GM18508 (cell line): ENCODE data around the gene UPK3BL1.
"Not testable (repeated sequence)": the region's sequence is repeated elsewhere in the genome, so short reads cannot be mapped to it uniquely, and the experiment has no call there.

Source experiments
- ATAC-seq: cut with Tn5 transposase; IDR thresholded peaks from one replicate; pipeline ENCODE4 v1.9.1; 2021; ENCODE audit warnings: moderate number of reproducible peaks; ENCODE audit not compliant: insufficient read depth, unreplicated experiment

The UPK3BL1 gene

DNA sequence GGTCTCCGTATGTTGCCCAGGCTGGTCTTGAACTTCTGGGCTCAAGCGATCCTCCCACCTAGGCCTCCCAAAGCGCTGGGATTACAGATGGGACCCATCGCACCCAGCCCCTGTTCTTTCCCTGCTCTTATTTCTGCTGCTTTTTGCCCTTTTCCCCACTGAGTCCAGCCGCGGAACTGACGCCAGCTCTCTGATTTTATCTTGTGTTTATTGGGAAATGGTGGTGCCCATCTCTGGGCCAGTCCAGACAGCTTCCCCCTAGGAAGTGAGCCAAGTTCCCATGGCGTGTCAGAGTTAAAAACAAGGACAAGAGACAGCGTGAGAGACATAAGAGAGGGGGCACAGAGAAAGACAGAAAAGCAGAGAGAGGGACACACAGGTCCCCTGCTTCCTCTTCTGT is 12.0 kb downstream of the UPK3BL1 start:
- not testable (repeated sequence) for ATAC-seq

DNA sequence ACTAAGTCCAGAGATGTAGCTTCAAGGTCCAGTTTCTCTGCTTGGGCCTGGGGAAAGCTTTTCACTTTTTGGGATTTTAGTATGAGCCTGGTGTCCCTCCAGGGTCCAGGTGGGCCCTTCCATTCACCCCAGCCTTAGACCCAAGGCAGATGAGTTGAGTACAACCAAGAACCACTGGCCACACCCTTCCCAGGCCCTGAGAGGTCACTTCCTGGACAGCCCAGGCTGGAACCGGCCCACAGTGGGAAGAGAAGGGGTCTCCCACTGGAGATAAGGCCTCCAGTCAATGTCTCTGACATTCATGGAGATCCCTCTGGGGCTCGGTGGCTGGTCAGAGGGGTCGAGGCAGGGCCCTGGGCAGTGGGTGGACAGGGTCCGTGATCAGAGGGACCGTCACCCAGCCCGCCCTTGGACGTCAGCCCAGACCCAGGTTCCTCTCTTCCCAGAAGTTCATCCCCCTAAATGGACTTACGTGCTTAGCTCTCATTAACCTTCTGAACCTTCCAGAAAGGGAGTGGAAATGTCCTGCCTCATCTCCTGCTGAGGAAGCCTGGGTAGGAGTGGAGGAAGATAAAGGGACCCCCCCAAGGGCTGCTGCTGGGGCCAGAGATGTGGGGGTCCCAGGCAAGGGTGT is 15.2 kb downstream of the UPK3BL1 start:
- not testable (repeated sequence) for ATAC-seq

DNA sequence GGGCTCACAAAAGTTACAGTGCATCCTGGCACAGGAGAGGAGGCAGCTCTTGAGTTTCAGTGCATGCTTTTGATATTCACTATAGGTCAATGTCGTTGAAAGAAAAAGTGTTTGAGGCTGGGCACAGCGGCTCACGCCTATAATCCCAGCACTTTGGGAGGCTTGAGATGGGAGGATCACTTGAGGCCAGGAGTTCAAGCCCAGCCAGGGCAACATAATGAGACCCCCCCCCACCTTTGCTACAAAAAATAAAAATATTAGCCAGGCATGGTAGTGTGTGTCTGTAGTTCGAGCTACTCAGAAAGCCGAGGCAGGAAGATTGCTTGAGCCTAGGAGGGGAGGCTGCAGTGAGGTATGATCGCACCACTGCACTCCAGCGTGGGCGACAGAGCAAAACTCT is 24.5 kb downstream of the UPK3BL1 start:
- ATAC-seq, result not testable (repeated sequence)

DNA sequence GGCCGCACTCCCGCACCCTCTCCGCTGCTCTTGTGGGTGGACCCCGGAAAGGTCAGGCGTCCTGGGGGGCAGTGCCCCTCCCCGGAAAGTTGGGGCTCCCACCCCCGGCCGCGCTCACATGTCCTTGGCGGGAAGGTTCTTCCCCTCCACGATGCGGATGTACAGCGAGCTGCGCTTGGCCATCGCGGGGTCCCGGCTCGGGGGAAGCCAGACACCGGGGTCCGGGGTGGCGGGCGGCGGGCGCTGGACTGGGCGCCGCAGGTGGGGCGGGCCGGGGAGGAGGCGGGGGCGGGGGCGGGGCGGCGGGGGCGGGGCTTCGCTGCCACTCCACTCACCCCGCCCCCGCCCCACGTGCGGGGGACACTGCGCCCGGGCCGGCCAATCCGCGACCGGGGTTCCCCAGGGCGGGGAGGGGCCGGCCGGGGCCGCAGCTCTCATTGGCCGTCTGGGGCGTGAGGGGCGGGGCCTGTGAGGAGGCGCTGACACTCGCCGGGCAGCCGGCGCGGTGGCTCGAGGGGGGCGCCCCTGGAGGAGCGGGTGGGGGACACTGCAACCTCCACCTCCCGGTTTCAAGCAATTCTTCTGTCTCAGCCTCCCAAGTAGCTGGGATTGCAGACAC is 26.0 kb downstream of the UPK3BL1 start, which contains the start of gene RASA4:
Gene RASA4 (minus strand): TSS at position 250 of the 619 bp plus-strand sequence. CDS start 67 bp downstream, at position 183.
- ATAC-seq, result not testable (repeated sequence)

DNA sequence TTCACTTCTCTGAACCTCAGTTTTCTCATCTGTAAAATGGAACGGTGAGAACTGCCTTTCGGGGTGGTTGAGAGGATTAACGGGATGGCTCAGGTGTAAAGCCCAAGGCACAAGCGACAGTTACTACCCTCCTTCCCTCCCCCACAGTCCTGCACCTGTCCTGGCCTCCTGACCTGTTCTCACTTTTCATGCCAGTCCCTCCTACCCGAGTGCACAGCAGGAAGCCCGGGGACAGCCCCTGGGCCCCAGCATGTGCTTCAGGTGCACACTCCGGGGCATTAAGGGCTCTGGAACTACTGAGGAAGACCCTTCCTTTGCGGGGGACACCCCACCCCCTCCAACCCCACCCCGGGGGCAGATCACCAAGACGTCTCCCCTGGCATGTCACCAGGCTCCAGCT is 26.7 kb downstream of the UPK3BL1 start:
- not testable (repeated sequence) for ATAC-seq

DNA sequence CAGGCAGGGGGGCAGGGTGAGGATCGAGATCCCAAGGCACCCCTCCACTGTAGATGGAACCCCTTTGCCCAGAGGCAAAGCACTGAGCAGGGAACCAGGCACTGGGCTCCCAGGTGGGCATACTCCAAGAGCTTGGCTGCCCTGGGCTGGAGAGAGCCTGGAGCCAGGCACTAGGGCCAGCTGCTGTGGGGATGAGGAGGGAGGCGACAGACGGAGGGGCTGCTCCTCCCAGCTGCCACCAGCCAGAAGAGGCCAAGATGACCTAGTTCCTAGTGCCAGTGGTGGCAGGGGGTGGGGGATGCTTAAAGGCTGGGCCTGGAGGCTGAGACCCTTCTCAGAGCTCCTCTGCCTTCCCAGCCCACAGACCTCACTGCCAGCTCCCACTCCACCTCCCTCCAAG is 27.7 kb downstream of the UPK3BL1 start:
- ATAC-seq, result not testable (repeated sequence)

DNA sequence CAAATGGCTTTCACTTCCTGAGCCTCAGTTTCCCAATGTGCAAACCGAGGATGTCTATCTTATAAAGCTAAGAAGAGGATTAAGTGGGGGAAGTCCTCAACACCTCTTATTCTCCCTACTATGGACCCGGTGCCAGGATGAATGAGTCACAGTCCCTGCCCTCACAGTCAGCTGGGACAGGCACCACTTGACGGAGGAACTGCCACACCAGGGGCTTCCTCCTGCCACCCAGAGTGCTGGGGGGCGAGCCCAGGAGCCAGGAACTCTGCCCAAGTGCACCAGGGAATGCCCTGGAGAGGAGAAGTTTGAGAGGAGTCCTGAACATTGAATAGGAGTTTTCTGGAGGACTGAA is 28.3 kb downstream of the UPK3BL1 start:
- peak; percentile 12 for ATAC-seq

DNA sequence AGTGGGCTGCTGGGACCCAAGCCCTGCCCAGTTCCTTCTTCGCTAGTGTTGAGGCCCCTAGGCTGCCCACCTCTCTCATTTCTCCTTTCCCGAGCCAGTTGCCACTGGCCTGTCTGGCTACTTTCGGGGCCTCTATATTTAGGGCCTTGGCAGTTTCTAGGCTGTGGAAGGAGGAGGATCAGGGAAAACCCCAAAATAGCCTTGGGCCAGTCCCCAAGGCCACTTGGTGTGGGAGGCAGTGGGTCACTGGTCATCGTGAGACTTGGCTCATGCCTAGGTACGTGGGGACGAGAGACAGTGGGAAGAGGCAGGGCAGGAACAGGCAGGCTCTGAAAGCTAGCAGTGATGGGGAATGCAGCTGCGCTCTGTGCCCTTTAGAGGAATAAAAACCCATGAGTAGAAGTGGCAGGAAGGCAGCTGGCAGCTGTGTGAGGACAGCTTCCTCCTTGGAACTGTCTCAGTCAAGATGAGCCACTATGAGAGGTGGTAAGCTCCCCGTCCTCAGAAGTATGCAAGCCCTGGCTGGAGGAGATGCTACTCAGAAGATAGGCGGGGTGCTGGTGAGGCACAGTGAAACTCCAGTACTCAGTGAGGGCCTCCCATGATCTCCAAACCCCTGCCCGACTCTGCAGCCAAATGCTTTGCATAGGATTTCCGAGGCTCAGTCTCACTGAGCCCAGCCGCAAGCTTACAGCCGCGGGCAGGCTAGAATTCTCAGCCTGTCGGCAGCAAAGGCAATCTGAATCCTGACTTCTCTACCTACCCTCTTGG is 28.8 kb downstream of the UPK3BL1 start:
- peak; percentile 48 for ATAC-seq

DNA sequence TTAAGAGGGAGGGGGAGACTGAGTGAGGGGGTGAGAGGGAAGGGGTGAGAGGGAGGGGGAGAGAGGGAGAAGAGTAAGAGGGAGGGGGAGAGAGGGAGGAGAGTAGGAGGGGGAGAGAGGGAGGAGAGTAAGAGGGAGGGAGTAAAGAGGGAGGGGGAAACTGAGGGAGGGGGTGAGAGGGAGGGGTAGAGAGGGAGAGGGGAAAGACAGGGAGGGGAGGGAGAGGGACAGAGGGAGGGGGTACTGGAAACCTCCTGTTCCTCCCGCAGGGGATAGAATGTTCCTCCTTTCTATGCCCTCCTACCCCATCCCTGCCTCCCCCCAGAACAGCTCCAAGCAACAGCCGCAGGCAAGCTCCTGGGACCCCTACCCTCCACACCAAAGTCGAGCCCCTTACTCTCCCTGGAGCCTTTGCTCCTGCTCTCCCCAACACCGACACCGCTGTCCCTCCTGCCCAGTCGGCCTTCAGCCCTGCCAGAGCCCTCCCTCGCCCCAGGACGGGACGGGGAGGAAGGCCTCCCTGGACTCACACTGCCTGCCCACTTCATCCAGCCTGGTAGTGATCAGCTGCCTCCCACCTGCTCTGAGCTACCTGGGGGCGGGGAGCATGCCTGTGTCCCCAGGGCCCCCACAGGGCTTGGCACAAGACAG is 30.8 kb downstream of the UPK3BL1 start:
- not testable (repeated sequence) for ATAC-seq

DNA sequence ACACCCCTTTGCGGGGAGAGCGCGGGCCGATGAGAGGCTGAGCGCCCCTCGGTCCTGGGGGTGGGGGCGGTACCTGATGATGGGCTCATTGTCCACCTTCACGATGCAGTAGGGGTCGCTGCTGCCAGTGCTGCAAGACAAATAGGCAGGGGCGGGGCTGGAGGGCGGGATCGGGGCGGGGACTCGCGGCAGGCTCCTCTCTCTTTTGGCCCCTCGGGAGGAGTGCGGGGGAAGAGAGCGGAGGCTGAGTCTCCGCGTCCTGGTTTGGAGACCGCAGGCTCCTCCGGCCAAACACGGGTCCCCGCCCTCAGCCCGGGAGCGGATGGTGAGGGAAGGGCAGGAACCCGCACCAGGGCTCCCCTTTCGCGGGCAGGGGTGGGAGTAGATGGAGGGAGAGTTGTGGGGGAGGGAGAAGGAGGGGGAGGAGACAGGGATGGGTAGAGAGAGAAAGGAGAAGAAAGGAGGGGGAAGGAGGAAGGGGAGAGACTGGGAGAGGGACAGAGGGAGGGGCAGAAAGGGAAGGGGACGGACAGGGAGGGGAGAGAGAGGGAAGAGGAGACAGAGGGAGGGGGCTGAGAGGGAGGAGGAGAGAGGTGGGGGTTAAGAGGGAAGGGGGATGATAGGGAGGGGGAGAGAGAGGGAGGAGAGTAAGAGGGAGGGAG is 31.4 kb downstream of the UPK3BL1 start:
- ATAC-seq, result not testable (repeated sequence)

DNA sequence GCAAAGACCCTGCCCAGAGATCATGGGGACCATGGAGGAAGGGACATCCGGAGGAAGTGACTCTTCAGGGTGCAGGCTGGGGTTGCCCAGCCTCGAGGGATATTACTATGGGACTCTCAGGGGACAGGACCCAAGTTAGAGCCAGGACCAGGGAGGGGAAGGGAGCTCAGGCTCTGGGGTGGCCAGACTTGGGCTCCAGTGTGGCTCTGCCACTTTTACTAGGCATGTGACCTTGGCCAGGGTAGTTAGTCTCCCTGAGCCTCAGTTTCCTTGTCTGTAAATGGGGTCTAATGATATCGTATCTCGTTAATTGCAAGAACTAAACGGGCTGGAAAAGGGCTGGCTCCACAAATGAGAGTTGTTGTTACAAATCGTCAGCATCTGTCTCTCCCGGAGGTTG is 32.1 kb downstream of the UPK3BL1 start:
- not testable (repeated sequence) for ATAC-seq

DNA sequence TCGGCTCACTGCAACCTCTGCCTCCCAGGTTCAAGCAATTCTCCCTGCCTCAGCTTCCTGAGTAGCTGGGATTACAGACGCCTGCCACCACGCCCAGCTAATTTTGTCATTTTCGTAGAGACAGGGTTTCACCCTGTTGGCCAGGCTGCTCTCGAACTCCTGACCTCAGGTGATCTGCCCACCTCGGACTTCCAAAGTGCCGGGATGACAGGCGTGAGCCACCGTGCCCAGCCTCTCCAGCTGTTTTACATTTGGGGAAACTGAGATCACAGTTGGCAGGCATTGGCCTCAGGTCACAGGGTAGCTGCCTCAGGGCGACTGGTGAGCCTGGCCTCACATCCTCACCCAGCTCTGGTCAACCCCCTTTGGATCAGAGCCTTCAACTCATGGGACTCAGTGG is 32.9 kb downstream of the UPK3BL1 start:
- not testable (repeated sequence) for ATAC-seq

DNA sequence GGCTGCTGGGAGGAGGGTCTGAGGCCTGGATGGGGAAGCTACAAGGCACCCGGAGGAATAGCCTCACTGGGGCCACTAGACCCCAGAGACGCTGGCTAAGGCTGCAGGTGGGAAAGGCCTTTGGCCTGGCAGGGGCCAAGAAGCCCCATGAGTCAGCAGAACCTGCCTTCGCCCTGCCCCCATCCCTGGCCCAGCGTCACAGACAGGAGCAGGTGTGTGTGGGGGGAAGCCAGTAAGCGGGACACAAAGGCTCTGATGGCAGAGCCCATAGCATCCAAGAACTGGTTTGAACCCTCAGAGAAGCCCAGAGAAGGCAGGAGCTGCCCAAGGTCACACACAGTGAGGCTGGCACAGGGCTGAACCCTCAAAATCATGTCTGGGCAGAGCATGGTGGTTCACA is 35.7 kb downstream of the UPK3BL1 start:
- not testable (repeated sequence) for ATAC-seq

DNA sequence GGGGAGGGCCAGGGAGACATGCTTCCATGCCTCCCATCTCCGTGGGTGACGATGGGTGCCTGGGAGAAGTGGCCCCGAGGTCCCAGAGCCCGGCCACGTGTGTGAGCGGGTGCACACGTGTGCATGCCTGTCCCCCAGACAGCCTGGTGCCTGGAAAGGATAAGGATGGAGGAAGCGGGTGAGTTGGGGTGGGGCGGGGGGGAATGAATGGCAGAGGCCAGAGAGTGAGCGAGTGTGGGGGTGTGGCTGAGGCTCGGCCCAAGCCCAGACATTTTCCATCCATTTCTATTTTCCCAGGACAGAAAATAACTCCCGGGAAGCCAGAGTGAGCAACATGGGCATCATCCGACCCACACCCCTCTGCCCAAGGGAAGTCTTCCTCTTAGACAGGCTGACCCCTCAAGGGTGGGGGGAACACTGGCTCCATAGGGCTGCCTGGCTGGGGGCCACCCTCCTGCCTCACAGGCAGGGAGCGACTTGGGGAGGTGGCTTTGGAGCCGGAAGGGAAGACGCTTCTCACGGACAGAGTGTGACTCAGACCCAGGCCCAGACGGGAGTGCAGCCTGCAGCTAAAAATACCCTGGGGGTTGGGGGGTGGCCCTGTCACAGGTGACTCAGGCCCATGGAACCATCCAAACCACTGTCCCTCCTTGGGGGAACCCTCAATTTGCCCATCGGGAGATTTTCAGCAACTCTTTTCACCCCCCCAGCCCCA is 38.0 kb downstream of the UPK3BL1 start:
- not testable (repeated sequence) for ATAC-seq

DNA sequence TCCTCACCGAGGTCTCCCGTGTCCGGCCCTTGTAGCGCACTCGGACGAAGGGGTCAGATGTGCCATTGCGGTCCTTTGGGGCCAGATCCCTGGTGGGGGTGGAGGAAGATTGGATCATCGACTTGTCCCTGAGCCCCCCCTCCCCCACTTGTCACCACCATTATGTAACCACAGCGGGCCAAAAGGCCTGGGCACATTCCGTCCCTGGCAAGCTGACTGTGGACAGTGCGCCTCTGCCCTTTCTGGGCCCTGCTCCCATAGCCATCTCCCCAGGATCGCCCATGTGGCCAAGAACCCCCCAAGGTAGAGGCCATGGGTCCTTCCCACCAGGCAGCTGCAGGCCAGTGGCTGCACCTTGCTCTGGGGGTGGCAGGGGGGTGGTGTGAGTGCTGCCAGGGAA is 40.3 kb downstream of the UPK3BL1 start:
- not testable (repeated sequence) for ATAC-seq

DNA sequence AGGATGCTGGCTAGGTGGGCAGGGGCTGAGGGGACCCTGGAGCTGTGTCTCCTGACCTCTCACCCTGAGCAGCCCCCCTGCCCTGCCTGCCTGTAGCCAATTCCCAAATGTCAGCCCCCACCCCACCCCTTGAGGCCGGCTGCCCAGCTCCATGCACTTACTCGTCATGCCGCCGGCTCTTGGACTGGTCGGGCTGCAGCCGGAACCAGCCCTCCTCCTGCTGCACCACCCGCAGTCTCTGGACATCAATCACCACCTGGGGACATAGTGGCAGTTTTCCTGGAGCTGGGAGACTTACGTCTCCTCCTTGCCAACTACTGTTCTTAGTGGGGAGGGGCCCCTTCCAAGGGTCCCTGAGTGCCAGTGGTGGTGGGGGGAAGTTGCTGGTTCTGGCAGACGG is 42.9 kb downstream of the UPK3BL1 start:
- ATAC-seq, result not testable (repeated sequence)

DNA sequence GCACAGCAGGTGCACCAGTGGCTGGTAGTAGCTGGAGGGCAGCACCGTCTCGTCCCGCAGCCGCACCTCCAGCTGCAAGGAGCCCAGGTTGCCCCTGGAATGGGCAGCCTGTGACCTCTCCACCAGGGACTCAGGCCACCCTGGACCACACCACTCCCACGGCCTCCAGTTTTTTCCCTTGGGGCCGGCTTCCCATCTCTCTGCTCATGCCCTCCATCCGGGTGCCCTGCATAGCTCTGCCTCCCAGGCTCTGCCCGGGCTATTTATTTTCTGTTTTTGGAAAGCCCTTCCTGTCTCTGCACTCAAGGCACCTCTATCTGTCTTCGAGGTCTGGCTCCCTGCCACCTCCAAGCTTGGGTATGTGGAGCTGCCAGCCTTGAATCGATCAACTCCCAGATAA is 46.6 kb downstream of the UPK3BL1 start:
- ATAC-seq, result not testable (repeated sequence)

DNA sequence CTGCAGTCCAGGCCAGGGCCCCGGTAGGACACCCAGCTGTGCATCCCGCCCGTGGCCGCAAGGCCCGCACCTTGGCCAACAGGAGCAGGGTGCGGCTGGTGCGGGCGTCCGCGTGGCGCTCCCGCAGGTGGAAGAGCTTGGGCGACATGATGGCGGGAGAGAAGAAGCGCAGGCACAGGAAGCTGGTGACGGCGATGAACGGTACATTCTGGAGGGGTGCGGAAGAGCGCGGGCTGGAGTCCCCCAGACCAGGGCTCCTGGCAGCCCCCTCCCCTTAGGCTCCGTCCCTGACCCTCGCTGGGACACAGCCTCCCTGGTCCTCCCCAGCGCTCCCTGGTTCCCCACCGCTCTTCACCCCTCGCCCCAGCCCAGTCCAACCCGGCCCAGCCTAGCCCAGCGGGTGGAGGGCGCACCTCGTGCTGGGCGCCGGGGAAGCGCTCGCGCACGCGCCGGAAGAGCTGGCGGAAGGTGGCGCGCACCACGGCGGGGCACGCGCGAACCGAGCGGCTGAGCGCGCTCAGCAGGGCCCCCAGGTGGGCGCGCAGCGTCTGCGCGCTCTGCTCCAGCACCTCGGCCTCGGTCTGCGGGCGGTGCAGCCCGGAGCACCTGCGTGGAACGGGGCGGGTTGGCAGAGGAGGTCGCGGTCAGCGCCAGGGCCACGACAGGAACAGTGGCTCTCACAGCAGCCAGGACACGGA is 48.8 kb downstream of the UPK3BL1 start:
- not testable (repeated sequence) for ATAC-seq

DNA sequence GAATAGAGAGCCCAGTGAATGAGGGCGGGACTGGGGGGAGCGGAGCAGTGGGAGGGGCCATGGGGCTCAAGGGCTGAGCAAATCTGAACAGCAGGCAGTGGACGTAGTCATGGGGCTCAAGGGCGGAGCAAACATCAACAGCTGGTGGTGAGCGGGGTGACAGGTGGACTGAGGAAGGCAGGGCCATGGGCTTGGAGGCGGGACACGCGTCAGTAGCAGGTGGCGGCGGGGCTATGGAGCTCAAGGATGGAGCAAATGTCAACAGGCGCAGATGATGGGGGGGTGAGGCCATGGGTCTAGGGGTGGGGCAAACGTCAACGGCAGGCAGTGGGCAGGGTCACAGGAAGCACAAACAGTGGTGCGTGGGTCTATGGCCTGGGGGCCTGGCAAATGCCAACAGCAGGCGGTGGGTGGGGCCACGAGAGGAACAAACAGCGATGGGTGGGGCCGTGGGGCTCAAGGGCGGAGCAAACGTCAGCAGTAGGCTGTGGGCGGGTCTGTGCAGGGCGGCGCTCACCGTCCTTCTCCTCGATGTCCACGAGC is 50.0 kb downstream of the UPK3BL1 start:
- ATAC-seq, result not testable (repeated sequence)
